HPDE6-E6E7 (cell line): Measurements from ENCODE around the gene DCAF6.
"Not testable (repeated sequence)": the region's sequence is repeated elsewhere in the genome, so short reads cannot be mapped to it uniquely, and the experiment has no call there.

ENCODE experiments used
- DNase-seq: peaks from one replicate; pipeline ENCODE4 v3.0.0; 2011; ENCODE audit warnings: missing footprints; ENCODE audit errors: extremely low spot score

The DCAF6 gene, protein sequence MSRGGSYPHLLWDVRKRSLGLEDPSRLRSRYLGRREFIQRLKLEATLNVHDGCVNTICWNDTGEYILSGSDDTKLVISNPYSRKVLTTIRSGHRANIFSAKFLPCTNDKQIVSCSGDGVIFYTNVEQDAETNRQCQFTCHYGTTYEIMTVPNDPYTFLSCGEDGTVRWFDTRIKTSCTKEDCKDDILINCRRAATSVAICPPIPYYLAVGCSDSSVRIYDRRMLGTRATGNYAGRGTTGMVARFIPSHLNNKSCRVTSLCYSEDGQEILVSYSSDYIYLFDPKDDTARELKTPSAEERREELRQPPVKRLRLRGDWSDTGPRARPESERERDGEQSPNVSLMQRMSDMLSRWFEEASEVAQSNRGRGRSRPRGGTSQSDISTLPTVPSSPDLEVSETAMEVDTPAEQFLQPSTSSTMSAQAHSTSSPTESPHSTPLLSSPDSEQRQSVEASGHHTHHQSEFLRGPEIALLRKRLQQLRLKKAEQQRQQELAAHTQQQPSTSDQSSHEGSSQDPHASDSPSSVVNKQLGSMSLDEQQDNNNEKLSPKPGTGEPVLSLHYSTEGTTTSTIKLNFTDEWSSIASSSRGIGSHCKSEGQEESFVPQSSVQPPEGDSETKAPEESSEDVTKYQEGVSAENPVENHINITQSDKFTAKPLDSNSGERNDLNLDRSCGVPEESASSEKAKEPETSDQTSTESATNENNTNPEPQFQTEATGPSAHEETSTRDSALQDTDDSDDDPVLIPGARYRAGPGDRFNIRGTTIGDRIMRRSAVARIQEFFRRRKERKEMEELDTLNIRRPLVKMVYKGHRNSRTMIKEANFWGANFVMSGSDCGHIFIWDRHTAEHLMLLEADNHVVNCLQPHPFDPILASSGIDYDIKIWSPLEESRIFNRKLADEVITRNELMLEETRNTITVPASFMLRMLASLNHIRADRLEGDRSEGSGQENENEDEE

DNA sequence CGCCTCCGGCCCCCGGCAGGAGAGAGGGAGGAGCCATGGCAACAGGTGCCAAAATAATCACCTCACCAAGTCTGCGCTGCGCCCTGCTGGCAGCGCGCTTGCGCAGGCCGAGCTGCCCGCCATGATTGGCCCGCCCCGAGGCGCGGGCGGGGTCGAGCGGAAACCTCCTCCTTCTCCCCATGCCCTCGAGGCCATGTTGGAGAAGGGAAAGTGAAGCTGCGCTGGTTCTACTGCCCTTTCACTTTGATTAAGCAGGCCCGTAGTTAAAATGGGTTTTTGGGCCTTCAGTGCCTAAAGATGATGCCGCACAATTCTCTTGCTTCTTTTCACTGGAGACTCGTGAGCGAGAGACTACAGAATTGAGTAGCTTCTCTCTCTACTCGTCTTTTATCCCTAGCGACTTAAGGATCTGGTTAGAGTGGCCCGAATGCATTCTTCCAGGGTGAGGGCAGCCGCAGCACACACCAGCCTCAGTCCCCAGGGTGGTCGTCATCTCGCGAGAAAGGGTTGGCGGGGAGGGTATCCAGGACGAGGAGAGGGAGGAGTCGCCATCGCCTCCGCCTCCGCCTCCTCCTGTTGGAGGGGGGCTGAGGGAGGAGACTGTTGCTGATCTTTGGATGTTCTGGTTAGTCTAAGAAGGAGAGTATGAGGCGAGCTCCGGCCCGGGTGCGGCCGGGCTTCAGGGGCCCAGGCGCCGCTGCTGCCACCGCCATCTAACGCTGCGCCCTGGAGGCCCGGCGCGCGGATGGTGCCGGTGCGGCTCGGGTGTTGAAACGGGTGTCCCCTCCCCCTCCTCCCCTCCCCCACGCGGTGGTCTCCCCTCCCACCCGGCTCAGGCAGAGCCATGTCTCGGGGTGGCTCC, at the start of gene DCAF6:
TSS of gene DCAF6 (plus strand) at position 616 of the 862 bp plus-strand sequence. CDS start at position 845, 229 bp downstream.
- DNase-seq = peak; percentile 97

DNA sequence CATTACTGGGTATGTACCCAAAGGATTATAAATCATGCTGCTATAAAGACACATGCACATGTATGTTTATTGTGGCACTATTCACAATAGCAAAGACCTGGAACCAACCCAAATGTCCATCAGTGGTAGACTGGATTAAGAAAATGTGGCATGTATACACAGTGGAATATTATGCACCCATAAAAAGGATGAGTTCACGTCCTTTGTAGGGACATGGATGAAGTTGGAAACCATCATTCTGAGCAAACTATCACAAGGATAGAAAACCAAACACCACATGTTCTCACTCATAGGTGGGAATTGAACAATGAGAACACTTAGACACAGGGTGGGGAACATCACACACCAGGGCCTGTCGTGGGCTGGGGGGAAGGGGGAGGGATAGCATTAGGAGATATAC, 49.3 kb upstream of the DCAF6 start:
- DNase-seq = not testable (repeated sequence)

DNA sequence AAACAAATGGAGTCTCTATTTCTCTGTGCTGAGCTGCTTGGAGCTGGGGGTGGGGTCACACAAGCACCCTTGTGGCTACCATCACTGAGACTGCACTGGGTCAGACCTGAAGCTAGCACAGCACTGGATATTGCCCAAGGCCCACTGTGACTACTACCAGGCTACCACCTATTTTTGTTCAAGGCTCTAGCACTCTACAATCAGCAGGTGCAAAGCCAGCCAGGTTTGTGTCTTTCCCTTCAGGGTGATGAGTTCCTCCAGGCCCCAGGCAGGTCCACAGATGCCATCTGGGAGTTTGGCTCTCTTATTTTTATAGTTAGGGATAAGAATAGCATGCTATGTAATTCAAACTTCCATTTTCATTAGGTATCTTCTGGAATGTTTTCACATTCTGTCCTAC, 46.1 kb upstream of the DCAF6 start:
- no peak for DNase-seq

DNA sequence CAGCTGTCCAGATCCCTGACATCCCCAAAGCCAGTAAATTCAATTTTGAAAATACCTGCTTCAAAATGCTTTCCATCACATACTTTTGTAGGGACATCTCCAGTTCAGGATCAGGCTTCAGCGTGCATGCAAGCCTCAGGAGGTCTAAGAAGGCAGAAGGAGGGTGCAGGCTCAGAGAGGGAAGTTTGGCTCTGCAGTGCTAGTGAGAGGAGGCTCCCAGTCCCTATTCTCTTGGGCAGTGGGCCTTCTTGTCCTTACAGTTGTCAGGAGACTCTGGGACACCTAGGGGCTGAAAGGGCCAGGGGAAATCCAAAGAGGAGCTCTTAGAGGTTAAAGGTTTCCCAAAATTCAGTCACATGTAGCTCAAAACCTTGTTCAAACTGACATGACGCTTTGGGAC, 42.7 kb upstream of the DCAF6 start:
- DNase-seq = no peak

DNA sequence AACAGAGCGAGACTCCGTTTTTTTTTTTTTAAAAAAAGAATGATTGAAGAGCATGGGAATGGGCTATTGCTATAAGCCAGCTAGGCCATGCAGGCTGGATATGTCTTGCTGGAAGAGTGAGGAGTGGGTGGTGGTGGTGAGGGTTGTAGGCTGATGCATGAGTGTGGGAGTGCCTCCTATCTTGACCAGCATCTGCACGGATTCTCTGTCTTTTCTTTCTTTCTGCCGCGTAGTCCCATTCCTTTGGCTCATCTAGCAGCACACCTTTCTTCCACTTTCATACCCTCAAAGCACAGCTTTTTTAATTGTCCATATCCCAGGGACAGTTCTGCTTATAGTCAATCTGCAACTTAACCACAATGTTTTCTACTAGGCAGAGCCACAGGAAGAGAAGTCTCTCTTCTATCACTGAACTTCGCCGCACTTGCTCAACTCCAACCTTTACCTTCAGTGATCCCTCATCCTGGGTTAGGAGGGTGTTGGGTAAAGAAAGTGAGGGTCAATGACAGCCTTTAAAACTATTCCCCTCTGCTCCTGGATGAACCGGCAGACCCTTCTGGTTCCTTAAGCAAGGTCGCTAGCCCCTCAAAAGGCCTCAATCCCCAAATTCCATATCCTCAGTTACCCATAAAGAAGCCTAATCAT, 37.8 kb upstream of the DCAF6 start:
- no peak for DNase-seq

DNA sequence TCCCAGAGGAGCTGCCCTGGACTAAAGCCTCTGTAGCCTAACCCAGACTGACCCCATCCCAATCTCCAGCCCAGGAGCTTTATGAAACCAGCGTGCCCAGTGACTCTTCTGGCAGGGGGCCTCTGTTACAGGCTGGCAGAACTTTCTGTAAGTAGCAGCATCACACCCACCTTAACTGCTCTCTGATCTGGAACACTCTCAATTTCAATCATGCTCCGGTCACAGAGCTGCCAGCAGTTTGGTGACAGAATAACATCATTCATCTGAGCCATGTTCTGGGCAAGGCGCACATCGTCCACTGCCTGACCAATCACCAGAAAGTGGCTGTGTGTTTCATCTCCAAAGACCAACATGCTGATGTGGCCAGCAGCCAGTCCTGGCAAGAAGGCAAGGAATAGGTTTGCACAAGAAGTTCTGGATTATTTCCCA, 37.2 kb upstream of the DCAF6 start:
- DNase-seq = no peak

DNA sequence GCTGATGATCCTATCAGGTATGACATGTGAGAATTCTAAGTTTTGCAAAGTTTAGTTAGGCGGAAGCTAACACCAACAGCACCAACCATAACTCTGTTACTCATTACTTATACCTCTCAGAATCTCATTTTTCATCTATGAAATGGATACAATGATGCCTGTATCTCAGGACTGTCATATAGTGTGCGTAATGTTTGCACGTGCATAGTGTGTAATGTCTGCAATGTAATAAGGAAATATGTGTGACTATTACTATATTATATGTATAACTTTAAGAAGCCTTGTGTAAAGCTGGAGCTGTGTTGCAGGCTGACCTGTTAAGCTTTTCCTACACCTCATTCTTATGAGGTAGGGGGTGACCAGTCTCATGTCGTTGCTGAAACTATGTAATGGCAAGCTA, 35.6 kb upstream of the DCAF6 start:
- DNase-seq = no peak

- no peak for DNase-seq
Measured at GRCh38 chr1:167904652-167905130, 31.8 kb upstream of the DCAF6 start.

GRCh38 chr1:167905182-167905581, 31.3 kb upstream of the DCAF6 start:
- DNase-seq = no peak

DNA sequence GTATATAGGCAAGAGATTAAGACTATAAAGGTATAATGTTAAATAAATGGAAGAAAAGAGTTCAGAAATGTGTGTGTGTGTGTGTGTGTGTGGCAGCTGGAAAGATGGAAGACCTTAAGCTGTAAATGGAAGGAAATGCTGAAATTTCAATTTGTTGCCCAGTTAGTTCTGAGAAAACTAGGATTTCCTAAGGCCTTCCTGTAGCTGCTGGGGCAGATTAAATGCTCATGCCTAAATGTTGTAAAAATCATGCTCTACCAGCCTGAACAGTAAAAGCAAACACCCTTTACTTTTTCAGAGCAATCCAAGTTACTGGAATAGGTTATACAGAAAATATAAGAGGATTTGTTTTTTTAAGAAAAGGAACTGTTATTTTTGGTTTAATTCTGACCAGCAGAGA, 30.8 kb upstream of the DCAF6 start:
- no peak for DNase-seq

GRCh38 chr1:167909691-167910180, 26.7 kb upstream of the DCAF6 start:
- no peak for DNase-seq

GRCh38 chr1:167910530-167910929, 26.0 kb upstream of the DCAF6 start:
- DNase-seq = no peak

DNA sequence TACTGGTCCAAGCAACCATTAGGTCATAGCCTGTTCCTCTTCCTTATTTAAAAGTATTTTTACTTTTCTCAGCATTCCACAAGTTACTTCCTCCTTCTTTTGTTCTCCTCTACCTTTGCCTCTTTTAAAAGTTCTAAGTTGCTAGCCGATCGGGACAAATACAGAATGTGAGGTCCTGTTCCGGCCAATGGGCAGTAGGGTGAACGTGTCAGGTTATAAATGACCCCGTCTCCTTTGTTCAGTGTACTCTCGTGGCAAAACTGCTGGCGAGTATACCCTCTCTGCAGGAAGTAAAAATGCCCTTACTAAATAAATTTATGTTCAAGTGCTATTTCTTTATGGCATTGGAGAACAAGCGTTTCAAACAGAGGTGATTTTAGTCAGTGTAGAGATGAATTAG, 25.1 kb upstream of the DCAF6 start:
- no peak for DNase-seq

DNA sequence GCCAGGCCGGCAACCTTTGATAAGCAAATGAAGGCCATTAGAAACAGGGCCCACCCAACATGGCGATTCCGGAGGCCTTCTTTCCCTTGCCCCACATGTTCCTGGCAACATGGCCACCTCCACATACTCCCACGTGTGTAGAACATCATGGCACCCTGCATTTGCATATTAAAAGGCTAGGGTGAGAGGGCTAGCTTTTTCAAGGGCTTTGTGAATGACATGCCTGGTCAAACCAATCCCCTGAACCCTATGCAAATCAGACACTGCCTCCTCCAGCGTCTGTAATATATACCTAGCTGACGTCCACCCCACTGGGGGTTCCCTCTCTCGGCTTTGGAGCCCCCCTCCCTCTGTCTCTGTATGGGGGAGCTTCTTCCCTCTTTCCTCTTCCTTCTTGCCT, 24.2 kb upstream of the DCAF6 start:
- no peak for DNase-seq

- DNase-seq = no peak
Measured at GRCh38 chr1:167913895-167914496, 22.5 kb upstream of the DCAF6 start, which contains the start of gene ADCY10. Gene ADCY10 (minus strand): TSS chr1:167914134. CDS start chr1:167905140, 8,994 bp downstream.

GRCh38 chr1:167915569-167915968, 20.9 kb upstream of the DCAF6 start:
- DNase-seq = no peak

DNA sequence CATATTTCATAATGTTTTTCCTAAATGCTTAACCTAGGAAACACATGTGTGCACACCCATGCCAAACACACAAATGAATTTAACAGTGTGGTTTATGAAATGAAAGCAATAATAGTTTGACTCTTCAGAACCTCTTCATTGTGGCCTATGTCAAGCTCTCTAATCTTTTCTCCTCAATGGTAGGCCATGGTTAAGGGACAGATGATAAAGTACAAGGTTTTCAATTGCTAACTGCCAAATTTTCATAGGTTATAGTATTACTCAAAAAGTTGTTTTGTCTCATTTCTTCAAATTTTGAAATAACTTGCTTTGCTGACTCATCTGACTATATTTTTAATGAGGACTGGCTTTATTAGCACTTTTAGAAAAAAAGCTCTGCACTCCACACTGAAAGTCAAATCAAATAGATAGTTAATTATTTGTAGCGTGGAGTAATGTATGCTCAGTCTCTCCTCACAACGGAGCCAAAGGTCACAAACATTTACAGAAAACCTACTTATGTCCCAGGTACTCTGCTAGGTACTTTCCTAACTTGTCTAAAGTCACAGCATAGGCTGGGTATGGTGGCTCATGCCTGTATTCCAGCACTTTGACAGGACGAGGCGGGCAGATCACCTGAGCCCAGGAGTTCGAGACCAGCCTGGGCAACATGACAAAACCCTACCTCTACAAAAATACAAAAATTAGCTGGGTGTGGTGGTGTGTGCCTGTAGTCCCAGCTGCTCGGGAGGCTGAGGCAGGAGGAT, 19.5 kb upstream of the DCAF6 start:
- DNase-seq = no peak

DNA sequence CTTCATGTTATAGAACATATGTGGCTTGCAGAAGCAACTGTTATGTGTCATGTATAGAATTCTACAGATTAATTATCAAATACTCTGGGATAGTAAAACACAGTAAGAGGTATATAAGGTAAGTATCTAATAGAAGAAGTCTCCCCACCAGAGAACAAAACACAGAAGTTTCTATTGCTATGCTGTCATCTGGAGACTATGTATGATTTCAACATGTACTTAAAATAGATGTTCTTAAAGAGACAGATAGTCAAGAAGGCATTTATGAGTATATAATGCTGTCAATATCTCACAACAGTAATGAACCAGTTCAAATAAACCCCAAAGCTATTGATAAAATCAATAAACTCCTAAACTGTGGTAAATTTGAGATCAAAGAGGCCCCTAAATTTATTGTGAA, 14.5 kb upstream of the DCAF6 start:
- DNase-seq = no peak

- DNase-seq = no peak
Measured at GRCh38 chr1:167922611-167923074, 13.8 kb upstream of the DCAF6 start.
